ENCODE data around the gene OR6C75.

Gene OR6C75

GRCh38 chr12:55416961-55417360 lies 54.2 kb downstream of the OR6C75 start:
- no peak for TF ChIP-seq CTCF (IDR thresholded peaks at IDR 0.05; ENCODE audit: low read depth, low read length)
- DNase-seq (ENCODE audit: extremely low read depth, low read depth), result no peak

Data from AG09319 (cell line).